ENCODE data around the gene KMT2E.
"Not testable (repeated sequence)": the region's sequence is repeated elsewhere in the genome, so short reads cannot be mapped to it uniquely, and the experiment has no call there.

The KMT2E gene

GRCh38 chr7:105011141-105011830 lies 2.7 kb upstream of the KMT2E start:
- no peak for DNase-seq

GRCh38 chr7:105011831-105012502 lies 2.0 kb upstream of the KMT2E start:
- DNase-seq = peak; percentile 63

GRCh38 chr7:105012503-105013220 lies 1.3 kb upstream of the KMT2E start:
- peak; percentile 100 for DNase-seq

DNA sequence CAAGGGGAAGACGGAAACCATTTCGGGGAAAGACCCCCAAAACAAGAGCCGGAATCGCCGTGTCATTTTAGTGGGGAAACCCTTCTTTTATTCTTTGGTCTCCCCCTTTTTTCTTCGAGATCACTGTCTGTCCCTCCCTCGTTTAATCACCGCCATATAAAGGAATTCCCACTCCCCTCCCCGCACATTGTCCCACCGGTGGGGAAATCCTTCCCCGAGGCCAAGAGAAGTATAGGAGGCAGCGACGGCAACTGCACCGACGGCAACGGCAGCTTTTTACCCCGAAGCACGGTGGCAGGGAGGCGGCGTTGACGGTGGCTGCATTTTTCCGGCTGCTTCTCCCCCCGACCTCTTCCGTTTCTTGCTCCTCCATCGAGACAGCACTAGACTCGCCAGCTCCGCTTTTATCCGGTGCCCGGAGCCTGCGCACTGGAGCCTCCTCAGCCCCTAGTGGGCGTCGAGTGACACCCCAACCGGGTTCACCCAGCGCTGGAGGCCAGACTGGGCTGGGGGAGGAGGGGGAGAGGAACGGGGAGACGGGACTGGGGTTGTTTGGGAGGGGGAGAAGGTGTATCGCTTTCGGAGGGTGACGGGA lies 687 bp upstream of the KMT2E start:
- peak; percentile 93 for DNase-seq

- peak; percentile 61 for DNase-seq
Measured at GRCh38 chr7:105014693-105015389, 836 bp downstream of the KMT2E start.

- no peak for DNase-seq
Measured at GRCh38 chr7:105015390-105015965, 1.5 kb downstream of the KMT2E start.

DNA sequence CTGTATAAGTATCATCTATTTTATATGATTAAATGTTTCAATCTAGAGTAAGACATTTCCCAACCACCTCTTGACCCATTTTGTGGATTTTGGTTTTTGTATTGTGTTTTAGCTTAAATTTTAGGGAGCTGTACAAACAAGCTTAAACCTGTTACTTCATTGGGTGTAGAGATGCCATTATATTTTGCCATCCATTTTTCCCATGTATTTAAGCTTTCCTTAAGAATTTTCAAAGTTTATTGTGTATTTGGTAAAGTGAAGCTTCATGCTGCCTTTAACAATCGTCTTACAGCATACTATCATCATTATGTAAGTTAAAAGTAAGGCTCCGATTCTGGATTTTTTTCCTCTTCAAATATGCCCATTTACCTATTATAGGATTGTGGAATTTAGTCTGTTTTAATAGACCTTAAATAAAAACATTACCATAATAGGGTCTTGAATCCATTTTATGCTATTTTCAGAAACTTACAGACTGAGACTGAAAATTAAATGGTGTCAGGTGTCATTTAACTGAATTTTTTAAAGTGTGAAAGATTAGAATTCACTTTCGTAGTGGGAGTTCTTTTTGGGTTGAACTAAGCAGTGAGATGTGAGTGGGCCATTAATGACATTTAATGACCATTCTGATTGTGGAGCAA lies 2.2 kb downstream of the KMT2E start:
- no peak for DNase-seq

DNA sequence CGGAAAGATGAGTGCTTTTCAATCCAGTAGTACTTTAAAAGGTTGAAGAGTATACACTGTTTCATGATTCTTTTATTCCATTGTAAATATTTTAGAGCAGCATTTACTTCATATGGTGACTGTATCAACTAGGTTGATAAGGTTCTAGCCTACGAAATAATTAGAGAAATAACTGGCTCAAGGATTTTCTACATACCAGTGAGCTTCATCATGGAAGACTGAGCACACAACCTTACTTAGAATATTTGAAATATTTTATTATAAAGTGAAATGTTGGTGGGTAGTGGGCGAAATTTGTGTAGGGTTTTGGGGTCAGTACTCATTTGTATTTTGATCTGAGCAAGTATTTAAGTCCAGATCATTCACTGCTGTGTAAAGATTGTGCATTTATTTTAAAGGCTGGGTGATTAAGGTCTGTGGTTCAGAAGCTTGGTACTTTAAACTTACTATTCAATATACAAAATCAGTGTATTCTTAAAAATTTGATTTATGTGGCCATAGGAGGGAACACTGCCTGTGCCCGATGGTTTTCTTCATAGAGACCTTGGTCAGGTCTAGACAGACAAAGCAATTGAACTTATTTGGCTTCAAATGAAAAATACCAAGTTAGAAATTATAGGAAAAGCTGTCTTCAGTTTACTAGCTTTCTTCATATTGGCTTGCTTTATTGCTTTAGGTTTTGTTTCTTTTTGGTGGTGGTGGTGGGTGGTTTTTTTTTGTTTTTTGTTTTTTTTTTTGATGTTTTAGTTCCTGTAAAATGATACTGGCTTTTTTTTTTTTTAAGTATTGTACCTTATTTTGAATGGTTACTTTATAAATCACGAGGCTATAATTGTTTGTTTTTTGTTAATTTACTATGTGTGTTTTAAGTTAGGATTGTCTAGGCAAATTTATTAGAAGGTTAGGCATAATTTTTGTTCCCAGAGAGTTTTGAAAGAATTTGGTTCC lies 3.0 kb downstream of the KMT2E start:
- no peak for DNase-seq

DNA sequence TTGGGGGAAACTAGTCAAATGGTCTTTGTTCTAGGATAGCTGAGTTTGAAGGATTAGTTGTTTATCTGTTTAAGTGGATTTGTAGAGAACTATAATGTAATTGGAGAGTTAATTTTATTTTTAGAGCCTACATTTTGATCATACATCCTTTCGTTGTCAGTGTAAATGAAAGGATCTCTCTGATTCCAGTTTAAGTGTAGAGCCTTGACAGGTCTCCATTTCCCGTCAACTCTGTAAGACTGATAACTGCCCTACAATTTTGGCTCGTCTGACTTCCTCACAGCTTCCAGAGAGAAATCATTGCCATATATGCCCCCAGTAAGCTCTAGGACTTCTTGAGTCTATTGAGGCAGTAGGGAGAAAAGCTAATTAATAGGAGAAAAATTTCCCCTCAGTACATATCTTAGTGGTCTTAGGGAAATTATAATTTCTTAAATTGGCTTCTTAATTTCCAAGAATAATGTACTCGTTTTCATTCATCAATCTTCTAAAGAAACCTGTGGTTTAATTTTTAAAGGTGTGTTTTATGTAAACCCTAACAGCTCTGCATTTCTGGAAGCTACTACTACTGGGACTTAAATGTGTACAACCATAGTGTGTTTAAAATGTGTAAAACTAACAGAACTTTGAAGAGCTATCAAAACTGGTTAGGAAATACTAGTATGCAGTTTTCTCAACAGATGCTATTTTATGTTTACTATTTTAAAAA lies 3.8 kb downstream of the KMT2E start:
- no peak for DNase-seq

GRCh38 chr7:105019269-105019668 lies 5.3 kb downstream of the KMT2E start:
- no peak for DNase-seq

GRCh38 chr7:105020926-105021325 lies 6.9 kb downstream of the KMT2E start:
- DNase-seq = no peak

GRCh38 chr7:105021352-105021751 lies 7.3 kb downstream of the KMT2E start:
- DNase-seq = no peak

GRCh38 chr7:105021967-105022366 lies 8.0 kb downstream of the KMT2E start:
- DNase-seq = no peak

DNA sequence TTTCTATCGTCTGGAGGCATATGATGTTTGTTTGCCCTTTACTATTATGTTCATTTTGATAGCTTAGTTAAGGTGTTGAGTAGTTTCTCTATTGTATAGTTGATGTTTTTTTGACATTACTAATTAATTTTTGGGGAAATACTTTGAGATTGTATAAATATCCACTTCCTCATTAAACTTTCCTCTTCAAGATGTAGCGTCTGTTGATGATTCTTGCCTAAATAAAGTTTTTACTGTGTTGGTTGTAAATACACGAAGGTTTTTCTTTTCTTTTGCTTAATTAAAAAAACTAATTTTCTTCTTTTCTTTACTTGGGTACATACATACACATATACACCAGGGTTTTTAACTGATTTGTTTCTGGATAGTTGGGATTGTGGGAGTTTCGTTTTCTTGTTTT lies 8.5 kb downstream of the KMT2E start:
- DNase-seq = no peak

DNA sequence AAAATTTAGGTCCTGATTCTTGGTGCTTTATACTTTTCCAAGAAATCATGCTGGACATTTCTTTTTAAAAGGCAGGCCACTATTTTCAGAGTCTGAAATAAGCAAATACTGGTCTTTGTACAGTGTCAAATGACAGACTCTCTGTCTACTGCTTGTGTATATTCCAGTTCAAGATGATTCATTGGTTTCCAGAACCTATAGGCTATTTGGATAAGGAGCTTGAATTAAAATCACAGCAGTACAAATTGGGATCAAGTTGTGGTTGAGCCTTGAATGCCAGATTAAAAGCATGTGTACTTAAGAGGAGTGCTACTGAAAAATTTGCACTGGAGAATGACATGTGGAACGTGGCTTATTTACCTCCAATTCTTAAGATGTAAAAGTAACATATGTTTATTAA lies 10.7 kb downstream of the KMT2E start:
- DNase-seq = no peak

- no peak for DNase-seq
Measured at GRCh38 chr7:105026750-105027149, 12.7 kb downstream of the KMT2E start.

- no peak for DNase-seq
Measured at GRCh38 chr7:105027176-105027853, 13.3 kb downstream of the KMT2E start.

DNA sequence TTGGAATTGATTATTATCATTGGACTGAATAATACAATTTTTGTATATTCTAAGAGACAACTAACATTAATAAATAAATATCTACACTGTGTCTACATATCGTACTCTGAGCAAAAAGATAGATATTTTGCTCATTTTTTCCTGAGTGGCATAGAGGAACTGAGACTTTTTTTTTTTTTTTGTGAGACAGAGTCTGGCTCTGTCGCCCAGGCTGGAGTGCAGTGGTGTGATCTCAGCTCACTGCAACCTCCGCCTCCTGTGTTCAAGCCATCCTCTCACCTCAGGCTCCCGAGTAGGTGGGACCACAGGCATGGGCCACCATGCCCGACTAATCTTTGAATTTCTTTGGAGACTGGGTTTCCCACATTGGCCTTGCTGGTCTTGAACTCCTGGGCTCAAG lies 14.0 kb downstream of the KMT2E start:
- DNase-seq = no peak

GRCh38 chr7:105028941-105029340 lies 14.9 kb downstream of the KMT2E start:
- DNase-seq = not testable (repeated sequence)

DNA sequence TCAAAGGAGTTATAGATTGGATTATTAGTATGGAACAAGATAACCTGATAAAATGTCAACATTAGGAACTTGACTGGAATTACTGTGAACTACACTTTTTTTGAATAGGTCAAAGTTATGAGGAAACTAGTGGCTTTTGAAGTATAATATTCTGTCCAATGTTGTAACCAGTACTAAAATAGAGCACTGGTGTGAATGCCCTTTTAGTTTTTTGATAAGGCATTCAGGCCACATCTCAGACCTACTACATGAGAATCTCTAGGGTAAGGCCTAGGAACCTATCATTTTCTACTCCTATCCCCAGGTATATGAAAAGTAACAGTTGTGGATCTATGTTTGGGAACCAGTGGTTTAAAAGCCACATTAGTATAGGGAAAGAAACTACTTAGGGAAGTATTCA lies 16.4 kb downstream of the KMT2E start:
- no peak for DNase-seq

Data from activated T-cell treated with anti-CD3 and anti-CD28 coated beads, Interleukin-2, amount 50 U/mL, for 1 hour (primary cell).